GM18520 (cell line): ENCODE data around the gene CRAT.

Source experiments
- ATAC-seq: cut with Tn5 transposase; IDR thresholded peaks from one replicate; pipeline ENCODE4 v1.9.1; 2021; ENCODE audit not compliant: unreplicated experiment

Gene CRAT

DNA sequence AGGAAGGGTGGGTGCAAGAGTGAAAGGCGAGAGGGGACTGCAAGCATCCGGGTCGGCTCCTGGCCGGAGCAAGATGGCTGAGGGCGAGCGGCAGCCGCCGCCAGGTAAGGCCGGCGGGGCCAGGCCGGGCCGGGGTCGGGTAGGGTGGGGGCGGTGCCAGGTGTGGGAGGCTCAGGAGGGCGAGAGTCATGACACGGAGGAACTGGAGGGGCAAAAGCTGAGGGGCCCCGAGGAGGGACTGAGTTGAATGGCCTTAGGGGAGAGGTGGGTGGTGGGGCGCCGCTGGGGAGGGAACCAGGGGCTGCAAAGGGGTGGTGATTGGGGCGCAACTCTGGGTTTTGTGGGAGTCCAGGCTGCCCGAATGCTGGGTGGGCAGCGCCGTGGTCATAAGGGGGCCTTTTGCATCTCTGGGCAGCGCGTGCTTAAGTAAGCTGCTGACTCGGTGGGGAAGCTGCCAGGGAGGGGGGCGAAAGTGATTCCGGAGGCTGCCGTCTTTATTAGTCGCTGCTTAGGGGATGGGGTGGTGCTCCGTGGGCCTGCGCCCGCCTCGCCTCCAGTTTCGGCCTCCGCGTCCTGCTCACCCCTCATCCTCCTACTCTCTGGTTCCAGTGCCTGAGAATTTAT is 1.0 kb upstream of the CRAT start:
- peak; percentile 12 for ATAC-seq

DNA sequence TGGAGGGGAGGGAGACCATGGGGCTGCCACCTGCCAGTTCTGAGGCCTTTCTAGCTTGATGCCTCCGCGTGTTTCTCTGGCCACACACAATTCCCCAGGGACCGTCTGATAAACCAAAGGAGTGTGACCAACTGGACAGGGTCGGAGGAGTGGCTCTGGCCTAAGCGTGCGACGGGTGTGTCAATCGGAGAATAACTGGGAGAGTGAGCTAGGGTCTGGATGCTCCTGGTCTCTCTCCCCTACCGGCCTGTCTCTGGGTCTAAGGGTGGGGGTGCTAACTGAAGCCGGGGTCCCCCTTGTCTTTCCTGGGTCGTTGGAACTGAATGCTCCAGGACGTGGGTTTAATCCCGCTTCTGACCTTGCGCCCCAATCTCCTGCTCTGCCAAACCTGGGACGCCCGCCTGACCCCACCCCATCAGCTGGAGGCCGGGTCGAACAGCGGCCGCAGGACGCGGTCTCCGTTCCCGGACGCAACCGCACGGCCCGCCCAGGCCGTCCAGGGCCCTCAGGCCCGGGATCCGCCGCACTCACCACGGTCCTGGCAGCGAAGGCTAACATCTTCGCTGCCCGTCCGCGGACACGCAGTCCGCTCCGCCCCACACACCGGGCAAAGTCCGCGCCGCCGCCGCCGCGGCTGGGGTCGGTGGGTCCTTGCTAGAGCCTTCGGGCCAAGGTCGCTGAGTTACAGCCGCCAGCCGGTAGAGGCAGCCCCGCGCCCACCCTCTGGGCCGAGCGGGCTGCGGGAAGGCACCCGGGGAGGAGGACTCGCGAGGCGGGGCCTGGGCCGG is 447 bp downstream of the CRAT start:
- ATAC-seq: peak; percentile 27

DNA sequence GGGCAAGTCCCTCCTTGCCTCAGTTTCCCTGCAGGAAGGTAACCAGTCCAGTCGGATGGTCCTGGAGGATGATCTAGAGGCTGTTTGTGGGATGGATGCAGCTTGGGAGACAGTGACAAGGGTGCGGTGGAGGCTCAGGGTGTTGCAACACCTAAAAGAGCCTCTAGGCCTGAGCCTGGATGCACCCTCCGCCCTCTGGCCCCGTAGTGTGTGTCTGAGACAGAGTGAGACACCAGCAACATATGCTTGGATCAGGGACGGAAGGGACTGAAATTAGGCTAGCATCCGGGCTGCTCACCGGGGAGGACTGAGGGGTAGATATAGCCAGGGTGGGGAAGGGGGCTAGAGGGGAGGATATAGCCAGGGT is 1.1 kb downstream of the CRAT start:
- ATAC-seq: no peak

DNA sequence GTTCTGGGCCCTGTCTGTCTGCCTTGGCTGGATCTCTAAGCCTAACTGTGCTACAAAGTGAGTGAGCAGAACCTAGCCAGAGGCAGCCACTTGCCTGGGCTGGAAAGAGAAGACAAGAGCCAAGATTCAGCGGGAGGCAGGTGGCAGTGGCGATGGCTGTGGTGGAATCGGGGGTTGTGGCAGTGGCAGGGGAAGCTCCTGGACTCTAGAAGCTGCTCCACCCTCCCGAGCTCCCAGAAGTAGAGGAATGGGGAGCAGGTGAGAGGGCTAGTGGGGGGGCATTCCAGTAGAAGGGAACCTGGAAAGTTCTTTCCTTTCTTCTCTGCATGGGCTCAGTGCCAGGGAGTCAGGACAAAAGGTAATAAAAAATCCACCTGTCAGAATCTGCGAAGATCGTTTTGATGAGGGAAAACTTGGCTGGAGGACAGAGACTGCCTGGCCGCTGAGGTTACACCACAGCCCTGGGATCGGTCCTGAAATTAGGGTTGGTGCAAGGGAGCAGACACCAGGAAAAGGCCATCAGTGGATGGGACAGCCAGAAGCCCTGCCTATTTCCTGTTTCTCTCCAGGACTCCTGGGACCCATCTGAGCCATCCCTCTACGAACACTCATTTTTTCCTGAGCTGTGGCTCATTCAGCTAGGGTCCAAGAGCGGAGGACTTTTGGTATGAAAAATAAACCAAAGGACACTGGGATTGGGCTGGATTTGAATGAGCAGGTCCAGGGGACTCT is 1.6 kb downstream of the CRAT start:
- no peak for ATAC-seq

DNA sequence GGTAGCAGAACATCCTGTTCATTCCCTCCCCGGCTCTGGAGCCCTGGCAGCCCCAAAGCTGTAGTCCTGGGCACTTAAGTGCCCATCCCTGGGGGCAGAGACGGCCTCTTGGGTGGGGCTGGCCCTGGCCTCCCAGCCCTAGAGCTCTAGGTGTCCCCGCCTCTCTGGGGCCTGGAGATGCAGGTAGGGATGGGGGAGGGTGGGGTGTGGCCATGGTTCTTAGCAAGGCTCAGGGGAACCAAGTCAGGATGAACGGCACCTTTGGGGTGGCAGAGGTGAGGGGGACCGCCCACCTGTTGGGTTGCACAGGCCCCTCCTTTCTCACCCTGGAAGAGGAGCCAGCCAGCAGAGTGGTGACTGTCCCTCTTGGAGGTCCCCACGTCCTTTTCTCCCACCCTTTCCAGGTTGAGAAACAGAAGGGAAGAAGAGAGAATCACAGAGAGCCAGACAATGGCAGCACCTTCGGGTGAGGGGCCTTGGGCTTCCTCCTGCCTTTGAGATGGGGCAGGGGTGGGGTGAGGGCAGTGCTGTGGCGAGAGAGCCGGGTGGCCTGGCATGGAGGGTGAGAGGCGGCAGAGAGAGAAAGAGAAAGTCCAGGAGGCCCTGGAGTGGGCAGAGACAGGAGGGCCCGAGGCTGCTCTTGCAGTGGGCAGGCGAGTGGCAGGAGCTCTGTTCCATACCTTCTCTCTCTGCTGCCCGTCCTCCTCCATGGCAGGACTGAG is 2.3 kb downstream of the CRAT start:
- no peak for ATAC-seq

DNA sequence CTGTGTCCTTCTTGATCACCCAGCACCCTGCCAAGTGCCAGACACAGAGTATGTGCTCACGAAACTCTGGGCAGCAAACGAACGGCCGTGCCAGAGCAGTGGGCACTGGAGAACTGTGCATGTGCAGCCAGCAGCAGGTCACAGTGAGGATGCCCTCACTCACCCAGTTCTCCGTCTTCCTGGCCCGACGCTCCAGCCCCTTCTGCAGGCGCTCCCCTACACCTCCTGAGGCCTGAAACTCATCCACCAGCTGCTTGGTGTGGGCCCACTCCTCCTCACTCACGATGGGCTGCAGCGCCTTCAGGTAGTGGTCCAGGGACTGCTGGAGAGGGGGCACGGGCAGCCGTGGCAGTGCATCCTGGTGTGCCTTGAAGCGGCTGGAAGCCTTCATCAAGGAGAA is 2.9 kb downstream of the CRAT start:
- no peak for ATAC-seq

DNA sequence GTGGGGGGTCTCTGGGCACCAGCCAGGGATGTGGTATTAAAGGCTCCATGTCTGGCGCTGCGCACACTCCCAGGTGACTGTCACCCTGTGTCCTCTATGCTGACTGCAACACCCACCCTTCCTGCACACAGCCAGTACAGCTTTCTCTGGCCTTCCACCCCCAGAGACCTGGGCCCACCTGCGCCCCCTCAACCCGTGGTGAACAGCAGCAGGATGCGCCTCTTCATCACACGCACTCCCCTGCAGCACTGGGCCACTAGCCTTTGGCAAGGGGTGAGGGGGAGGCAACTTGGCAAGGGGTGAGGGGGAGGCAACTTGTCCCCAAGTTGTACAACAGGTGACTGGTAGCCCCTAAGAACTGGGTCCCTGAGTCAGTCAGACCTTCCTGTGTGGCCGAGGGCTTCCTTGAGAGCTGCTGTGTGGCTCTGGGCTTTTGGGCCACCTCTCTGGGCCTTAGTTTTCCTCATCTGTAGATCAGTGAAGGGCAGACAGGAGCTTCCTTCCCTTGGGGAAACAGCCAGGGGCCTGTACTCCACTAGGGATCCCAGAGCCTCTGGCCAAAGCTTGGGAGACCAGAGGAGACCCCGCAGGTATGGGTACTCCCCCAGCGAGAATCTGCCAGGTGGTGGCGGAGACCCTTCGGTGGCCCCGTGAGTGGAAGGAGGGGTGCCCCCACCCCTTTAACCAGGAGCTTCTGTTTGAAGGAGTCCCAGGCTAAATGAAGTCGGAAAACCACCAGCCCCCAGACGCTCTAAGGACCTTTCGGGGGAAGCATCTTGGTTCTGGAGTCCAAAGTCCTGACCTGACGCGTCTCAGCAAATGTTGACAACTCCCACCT is 4.5 kb downstream of the CRAT start:
- ATAC-seq: no peak

DNA sequence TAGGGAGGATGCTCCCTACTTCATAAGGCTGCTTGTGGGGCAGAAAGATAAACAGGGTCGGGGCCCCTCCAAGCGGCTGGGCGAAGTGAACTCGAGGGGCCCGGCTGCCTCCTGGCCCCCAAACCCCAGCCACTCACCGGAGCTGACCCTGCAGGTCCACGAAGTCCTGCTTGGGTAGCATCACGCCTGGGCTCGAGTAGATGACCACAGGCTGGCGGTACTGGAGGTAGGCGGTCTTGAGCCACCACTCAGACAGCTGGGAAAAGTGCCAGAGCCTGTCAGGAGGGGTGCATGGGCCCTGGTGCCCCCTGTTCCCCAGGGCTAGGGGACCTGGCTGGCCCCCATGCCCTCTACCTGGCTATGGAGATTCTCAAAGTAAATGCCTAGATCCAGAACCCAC is 6.5 kb downstream of the CRAT start:
- ATAC-seq: no peak

DNA sequence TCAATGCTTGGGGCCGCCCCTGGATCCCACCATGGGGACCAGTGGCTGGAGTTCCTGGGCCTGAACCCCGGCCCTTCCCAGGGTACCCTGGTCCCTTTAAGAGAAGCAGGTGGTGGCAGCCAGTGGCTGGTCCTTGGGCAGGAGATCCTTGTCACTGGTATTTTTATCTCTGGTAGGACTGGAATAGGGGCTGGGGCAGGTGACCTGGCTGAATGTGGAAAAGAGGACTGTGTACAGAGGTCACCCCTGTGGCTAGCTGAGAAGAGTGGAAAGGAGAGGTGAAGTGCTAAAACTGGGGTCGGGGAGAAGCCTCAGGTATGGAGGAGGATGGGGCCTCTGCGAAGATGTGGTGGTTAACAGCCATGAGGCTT is 7.0 kb downstream of the CRAT start:
- ATAC-seq: no peak

DNA sequence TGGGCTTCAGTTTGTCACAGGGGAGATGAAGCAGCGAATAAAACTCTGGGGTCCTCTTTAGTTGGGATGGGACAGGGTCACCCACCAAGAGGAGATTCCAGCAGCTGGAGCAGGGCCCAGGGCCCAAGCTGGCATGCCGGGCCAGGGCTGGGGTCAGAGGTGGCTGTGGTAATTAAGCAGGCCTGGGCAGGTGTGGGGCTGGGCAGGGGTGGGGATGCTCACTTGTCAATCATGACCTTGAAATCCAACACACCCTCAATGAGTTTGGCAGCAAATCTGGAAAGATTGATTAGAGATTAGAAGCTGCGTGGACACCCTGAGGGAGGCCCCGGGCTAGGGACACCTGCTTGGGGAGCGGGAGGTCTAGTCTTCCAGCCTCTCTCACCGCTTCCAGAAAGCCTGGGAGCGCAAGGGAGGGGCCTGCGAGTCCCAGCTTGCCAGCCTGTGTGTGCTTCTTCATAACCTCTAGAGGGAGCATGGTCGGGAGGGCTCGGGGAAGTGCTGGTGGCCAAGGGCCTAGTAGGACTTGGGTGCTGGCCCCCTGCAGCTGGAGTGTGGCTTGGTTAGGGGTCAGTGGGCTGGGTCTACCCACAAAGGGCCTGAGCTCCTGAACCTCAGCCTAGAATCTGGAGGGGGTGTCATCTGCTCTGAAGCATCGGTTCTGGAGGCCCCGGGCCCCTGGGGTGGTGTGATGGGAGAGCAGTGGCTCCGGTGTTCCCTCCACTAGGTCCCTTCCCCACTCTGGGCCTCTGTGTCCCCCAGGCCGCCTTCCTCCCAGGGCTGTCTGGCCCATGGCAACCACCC is 7.6 kb downstream of the CRAT start:
- no peak for ATAC-seq

DNA sequence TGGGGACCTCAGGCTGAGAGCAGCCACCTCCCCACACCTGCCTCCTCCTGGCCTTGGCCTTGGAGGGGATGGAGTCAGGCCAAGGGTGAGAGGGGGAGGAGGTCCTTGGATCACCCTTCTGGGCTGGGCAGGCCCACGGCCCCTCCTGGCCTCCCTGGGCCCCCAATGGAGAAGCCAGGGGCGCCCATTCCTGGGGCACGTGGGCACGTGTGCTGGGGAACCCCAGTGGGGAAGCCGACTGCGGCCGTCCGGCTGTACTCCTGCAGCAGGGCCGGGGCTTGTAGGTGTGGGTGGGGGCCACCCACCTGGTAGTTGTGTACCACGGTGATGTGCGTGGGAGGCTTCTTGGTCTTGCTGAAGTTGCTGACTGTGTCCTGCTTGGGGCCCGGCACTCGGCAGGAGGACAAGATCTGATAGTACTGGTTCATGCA is 8.5 kb downstream of the CRAT start:
- ATAC-seq: no peak

DNA sequence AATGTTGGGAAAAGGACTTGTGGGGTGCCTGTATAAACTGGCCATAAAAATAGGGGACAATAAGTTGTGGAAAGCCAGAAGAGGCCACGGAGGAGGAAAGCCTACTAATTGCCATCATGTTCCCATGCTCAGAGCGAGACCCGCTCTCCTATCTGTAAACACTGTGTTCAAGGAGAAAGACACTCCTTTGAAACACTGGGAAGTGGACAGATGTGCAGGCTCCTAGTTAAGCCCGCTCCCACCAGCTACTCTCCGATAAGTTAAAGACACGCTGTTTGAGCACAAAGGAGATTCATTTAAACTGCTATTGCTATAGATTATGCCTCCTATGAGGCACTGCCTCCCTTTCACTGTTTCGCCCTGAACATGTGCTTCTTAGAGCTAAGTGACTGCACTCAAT is 9.3 kb downstream of the CRAT start:
- no peak for ATAC-seq

DNA sequence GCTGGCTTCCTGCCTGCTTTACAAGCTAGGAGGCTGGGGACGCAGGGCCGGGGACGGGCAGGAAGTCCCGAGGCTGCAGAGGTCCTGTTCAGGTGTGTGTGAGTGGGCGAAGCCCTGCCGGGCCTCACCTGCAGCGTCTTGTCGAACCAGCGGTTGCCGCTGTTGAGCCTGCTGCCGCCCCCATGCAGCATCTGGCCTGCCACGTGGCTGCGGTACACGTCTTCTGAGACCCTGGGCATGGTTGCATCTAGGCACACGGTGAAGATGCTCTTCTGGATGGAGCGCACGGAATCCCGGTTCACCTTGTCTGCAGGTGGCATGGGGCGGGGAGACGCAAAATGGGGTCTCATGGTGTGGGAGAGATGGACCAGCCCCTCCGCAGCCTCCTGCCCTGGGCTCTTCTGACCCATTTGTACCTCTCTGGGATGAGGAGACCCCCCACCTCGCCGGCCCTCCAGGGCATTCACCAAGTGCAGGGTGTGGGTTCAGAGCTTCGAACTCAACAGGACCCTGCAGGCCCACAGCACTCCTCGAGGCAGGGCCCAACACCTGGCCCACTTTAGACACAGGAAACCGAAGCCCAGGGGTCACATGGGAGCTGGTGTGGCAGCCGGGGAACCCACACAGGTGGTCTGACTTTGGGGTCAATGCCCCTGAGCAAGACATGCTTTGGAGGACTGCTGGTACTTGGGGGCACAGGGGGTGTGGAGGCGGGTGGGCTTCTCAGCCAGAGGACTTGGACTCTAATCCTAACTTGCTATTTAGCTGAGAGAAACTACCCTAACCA is 10.0 kb downstream of the CRAT start:
- no peak for ATAC-seq

DNA sequence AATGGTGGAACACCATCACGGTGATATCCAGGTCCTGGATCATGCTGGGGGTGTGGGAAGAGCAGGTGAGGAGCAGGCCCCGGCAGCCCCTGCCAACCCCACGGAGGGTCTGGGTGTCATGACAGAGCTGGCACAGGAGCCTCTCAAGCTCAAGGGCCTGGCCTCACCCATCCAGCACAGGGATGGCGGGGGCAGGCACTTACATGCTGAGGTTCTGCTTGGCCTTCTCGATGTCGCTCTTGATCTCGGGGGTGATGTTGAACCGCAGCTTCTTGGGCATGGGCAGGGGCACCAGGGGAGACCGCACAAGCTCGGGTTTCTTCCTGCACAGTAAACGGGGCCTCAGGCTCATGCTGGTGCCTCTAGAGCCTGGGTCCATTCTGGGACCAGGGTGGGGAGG is 12.3 kb downstream of the CRAT start:
- no peak for ATAC-seq

DNA sequence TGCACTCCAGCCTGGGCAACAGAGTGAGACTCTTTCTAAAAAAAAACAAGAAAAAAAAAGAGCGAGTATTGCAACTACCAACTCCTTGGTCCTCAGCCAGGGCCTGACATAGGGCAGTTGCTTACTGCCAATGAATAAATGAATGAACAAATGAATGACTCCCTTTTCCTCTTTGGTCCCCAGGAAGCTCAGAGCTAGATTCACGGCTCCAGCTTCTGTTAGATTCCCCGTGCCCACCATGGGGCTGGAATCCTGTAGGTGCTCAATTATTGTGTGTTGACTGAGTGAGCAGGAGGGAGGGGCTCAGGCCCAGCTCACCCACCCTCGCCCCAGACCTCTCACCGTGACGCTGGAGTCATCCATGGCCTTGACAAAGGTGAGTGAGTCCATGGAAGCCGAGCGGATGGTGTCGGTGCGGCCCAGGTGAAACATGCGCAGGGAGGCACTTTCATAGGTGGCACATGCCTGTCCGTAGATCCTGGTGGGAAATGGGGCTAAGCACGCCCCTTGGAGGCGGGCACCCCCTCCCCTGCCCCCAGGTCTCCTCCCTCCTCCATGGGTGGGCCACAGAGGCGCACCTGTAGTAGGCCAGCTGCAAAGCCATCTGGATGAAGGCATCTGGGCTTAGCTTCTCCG is 12.8 kb downstream of the CRAT start:
- no peak for ATAC-seq

DNA sequence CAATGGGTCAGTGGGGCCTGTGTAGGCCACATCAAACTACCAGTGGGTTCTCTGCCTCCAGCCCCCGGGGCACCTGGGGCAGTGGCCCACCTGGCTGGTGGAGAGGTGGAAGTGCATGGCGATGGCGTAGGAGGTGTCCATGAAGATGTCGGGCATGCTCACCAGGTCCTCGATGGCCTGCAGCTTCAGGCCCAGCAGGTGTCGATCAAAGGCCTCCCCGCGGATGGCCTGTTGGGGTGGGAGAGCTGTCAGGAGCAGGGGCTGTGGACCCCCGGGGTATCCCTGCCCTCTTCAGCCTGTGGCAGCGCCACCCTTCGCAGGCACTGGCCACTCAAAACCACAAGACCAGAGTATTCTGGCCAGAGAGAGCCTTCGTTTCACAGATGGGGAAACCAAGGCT is 14.7 kb downstream of the CRAT start:
- no peak for ATAC-seq

DNA sequence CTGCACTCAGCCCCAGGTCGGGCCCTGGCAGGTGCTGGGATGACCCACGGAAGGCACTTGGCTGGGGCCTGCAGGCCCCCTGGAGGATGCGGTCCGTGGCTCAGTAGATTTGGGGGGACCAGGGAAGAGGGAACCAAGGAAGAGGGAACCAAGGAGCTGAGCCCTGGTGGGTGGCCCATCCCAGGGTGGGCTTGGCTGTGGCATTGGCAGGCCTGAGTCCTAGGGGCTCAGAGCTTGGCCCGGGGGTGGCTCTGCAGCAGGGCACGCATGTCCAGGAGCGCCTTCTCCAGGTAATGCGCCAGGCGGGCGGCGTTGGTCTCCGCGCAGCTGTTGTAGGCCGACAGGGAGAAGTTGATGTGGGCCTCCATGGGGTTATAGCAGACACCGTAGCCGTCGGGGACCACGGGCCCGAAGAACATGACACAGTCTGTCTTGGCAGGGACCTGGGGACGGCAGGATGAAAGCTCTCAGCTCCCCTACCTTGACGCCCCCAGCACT is 15.4 kb downstream of the CRAT start:
- ATAC-seq: no peak

DNA sequence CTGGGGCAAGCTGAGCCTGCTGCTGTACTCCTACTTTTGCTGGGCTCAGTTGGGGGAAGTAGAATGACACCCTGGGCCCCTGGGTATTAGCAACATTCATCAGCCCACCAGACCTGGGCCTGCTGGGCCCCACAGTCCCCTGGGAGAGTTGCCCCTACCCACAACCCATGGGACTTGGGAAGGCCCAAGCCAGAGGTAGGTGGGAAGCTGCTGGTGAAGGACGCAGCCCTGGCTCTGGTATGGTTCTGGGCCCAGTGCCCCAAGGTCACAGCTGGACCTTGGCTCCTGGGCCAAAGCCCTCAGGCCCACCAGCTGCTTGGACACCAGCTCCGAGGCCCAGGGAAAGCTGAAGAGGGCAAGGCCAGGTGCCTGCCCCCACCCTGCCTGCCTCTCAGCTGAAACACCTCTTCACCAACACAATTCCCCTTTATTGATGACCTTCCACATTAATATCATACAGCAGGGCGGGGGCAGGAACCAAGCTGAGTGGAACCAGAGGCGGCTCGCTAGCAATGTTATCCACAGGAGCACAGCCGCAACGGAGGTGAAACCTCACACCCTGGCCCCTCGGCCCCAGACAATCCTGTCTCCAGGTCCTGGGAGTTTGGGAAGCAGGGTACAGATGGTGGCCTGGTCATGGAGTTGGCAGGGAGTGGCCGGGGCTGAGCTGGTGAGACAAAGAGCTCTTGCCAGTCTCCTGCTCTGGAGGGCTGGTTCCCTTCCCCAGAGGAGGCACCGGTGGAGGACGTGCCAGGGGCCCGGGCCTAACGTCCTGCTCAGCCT is 16.0 kb downstream of the CRAT start:
- no peak for ATAC-seq
